Measurements from ENCODE around the gene DRC7. TPM values are rescaled to one million over a fixed set of nuclear protein-coding genes. Genes with fewer than 3 reads are reported as not detected.

Gene DRC7
- total RNA-seq, 2 donors from 2014 or later: 1.6 to 1.8 TPM

DNA sequence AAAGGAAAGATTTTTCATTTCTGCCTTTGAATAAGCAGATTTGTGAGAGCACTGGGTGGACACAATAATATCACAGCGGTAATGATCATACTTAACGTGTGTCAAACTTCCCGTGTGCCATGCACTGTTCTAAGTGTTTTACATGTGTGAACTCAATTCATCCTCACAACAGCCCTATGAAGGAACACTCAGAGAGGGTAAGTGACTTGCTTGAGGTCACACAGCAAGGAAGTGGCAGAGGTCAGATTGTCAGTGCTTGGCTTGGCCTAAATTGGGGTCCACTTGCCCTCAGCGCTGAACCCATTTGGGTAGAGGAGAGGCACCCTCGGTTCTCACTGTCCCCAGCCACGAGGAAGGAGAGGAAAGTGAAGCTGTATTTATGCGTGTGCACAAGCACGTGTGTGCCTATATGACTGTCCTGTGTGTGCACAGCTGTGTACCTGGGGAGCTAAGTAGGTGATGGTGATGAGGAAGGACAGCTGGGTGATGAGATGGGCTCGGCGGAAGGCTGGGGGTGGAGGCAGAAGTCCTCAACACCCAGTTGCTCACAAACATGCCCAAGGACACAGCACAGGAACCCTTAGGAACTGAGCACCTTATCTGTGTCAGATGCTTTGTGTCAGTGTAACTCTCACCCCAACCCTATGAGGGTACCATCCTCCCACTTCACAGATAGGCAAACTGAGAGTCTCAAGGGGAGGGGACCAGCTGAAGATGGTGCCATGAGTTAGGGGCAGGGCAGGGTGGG lies 36.3 kb upstream of the DRC7 start:
- Histone ChIP-seq H3K4me1 (ENCODE audit: control insufficient read depth, insufficient read depth, low read length) (no peaks in the 10 kb centered on the region), H3K4me3 (ENCODE audit: low read length) (no peak overlapping the region), H3K27ac (ENCODE audit: low read depth, low read length) (no peak overlapping the region), H3K9me3 (ENCODE audit: control insufficient read depth, low read length) (no peaks in the 10 kb centered on the region), H3K36me3 (ENCODE audit: control insufficient read depth, insufficient read depth, low read length) (no peaks in the 10 kb centered on the region), H3K27me3 (ENCODE audit: control insufficient read depth, insufficient read depth, low read length, poor library complexity, severe bottlenecking) (no peaks in the 10 kb centered on the region), H3K9ac (ENCODE audit: extremely low read depth, low read length, poor library complexity, severe bottlenecking) (no peak overlapping the region)
- H3K36me3 Mint-ChIP-seq (ENCODE audit: low read depth): no peaks in the 10 kb centered on the region
- peaks cover 3% of the 10 kb centered on the region for H3K4me1 Mint-ChIP-seq
- 87 to 97% methylated on average over 8 to 10 of the region's 10 CpGs for WGBS, 2 experiments (ENCODE audit: insufficient coverage in 1 of 2, insufficient read length in 1 of 2)
- TF ChIP-seq, protein P1, sequence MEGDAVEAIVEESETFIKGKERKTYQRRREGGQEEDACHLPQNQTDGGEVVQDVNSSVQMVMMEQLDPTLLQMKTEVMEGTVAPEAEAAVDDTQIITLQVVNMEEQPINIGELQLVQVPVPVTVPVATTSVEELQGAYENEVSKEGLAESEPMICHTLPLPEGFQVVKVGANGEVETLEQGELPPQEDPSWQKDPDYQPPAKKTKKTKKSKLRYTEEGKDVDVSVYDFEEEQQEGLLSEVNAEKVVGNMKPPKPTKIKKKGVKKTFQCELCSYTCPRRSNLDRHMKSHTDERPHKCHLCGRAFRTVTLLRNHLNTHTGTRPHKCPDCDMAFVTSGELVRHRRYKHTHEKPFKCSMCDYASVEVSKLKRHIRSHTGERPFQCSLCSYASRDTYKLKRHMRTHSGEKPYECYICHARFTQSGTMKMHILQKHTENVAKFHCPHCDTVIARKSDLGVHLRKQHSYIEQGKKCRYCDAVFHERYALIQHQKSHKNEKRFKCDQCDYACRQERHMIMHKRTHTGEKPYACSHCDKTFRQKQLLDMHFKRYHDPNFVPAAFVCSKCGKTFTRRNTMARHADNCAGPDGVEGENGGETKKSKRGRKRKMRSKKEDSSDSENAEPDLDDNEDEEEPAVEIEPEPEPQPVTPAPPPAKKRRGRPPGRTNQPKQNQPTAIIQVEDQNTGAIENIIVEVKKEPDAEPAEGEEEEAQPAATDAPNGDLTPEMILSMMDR (conservative IDR thresholded peaks at IDR 0.05): no peak
- H3K27me3 Mint-ChIP-seq (ENCODE audit: insufficient read depth): peaks cover 3% of the 10 kb centered on the region
- H3K27ac Mint-ChIP-seq: no peak overlapping the region
- DNase-seq: no peak
- H3K9me3 Mint-ChIP-seq: no peaks in the 10 kb centered on the region
- no peak overlapping the region for H3K4me3 Mint-ChIP-seq

DNA sequence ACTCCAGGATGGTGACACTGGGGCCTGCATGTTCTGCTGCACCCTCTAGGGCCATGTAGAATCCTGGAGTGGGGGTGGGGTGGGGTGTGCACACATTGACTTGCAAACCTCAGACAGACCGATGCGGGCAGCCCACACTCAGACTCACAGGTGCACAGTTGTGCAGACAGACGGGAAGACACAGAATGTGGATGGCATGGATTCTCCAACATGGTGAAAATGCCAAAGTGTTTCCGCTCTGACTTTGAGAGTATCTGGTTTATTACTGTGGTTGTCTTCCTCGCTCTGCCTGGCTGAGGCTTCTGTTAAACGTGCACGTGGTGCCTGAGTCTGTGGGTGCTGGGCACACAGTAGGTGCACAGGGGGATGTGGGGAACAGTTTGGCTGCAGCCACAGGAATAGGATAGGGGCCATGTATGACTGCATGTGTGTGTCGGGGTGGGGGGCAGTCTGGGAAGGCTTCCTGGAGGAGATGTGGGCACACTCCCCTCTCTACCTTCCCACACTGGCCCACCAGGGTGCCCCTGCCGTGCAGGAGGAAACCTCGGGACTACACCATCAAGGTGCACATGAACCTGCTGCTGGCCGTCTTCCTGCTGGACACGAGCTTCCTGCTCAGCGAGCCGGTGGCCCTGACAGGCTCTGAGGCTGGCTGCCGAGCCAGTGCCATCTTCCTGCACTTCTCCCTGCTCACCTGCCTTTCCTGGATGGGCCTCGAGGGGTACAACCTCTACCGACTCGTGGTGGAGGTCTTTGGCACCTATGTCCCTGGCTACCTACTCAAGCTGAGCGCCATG lies 35.5 kb upstream of the DRC7 start:
- H3K9ac ChIP-seq (ENCODE audit: extremely low read depth, low read length, poor library complexity, severe bottlenecking): no peak overlapping the region
- Mint-ChIP-seq H3K4me1 (peaks cover 3% of the 10 kb centered on the region), H3K9me3 (no peaks in the 10 kb centered on the region), H3K4me3 (no peak overlapping the region), H3K36me3 (ENCODE audit: low read depth) (no peaks in the 10 kb centered on the region), H3K27ac (no peak overlapping the region), H3K27me3 (ENCODE audit: insufficient read depth) (peaks cover 3% of the 10 kb centered on the region)
- no peaks in the 10 kb centered on the region for H3K9me3 ChIP-seq (ENCODE audit: control insufficient read depth, low read length)
- WGBS, 2 experiments (ENCODE audit: insufficient coverage in 1 of 2, insufficient read length in 1 of 2): 87 to 91% methylated on average over 14 to 18 of the region's 19 CpGs
- DNase-seq: no peak
- H3K4me3 ChIP-seq (ENCODE audit: low read length): no peak overlapping the region
- TF ChIP-seq, protein P1 (conservative IDR thresholded peaks at IDR 0.05): no peak
- no peak overlapping the region for H3K27ac ChIP-seq (ENCODE audit: low read depth, low read length)
- H3K27me3 ChIP-seq (ENCODE audit: control insufficient read depth, insufficient read depth, low read length, poor library complexity, severe bottlenecking): no peaks in the 10 kb centered on the region
- H3K4me1 ChIP-seq (ENCODE audit: control insufficient read depth, insufficient read depth, low read length): no peaks in the 10 kb centered on the region
- H3K36me3 ChIP-seq (ENCODE audit: control insufficient read depth, insufficient read depth, low read length): no peaks in the 10 kb centered on the region

DNA sequence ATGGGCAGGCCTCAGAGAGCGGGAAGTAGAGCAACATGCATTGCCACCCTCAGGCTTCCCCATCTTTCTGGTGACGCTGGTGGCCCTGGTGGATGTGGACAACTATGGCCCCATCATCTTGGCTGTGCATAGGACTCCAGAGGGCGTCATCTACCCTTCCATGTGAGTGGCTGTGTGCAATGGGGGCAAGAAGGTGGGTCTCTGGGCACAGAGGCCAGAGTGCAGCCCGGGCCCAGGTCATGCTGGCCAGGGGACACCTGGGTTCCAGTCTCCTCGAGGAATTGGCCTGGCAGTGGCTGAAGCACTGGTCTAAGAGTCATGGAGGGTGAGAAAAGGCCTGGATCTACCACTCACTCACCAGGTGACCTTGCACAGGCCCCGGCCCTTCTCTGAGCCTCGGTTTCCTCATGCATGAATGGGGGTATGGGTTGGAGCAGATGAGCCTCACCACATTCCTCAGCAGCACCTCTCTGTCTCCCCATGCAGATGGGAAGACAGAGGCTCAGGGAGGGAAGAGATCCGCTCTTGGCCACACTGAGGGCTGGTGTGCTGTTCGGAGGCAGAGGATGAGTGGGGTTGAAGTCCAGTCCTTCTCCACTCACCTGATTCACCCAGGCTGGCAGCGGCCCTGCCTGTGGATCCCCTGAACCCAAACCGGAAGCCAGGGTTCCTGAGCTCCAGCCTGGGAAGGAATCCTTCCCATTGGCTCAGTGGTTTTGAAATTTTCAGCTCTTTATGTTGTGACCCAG lies 33.7 kb upstream of the DRC7 start:
- 90 to 91% methylated on average over 4 to 11 of the region's 11 CpGs for WGBS, 2 experiments (ENCODE audit: insufficient coverage in 1 of 2, insufficient read length in 1 of 2)
- H3K4me1 Mint-ChIP-seq: peaks cover 3% of the 10 kb centered on the region
- no peaks in the 10 kb centered on the region for H3K27me3 Mint-ChIP-seq (ENCODE audit: insufficient read depth)

More for the DNA sequence above, 33.7 kb upstream of the DRC7 start:
- no peaks in the 10 kb centered on the region for H3K36me3 Mint-ChIP-seq (ENCODE audit: low read depth)
- H3K9me3 Mint-ChIP-seq: no peaks in the 10 kb centered on the region
- H3K36me3 ChIP-seq (ENCODE audit: control insufficient read depth, insufficient read depth, low read length): no peaks in the 10 kb centered on the region
- H3K27me3 ChIP-seq (ENCODE audit: control insufficient read depth, insufficient read depth, low read length, poor library complexity, severe bottlenecking): no peaks in the 10 kb centered on the region
- TF ChIP-seq, protein P1 (conservative IDR thresholded peaks at IDR 0.05): no peak
- no peak overlapping the region for H3K27ac Mint-ChIP-seq
- H3K9ac ChIP-seq (ENCODE audit: extremely low read depth, low read length, poor library complexity, severe bottlenecking): no peak overlapping the region
- no peak overlapping the region for H3K27ac ChIP-seq (ENCODE audit: low read depth, low read length)
- no peak overlapping the region for H3K4me3 ChIP-seq (ENCODE audit: low read length)
- H3K4me3 Mint-ChIP-seq: no peak overlapping the region
- H3K9me3 ChIP-seq (ENCODE audit: control insufficient read depth, low read length): no peaks in the 10 kb centered on the region
- H3K4me1 ChIP-seq (ENCODE audit: control insufficient read depth, insufficient read depth, low read length): no peaks in the 10 kb centered on the region
- DNase-seq: no peak
